ENCODE measurements around the gene ABHD17A.
A peak's percentile ranks its signal among the peaks of the same experiment; 100 is the strongest.
"Not testable (repeated sequence)": the region's sequence is repeated elsewhere in the genome, so short reads cannot be mapped to it uniquely, and the experiment has no call there.

The ABHD17A gene

DNA sequence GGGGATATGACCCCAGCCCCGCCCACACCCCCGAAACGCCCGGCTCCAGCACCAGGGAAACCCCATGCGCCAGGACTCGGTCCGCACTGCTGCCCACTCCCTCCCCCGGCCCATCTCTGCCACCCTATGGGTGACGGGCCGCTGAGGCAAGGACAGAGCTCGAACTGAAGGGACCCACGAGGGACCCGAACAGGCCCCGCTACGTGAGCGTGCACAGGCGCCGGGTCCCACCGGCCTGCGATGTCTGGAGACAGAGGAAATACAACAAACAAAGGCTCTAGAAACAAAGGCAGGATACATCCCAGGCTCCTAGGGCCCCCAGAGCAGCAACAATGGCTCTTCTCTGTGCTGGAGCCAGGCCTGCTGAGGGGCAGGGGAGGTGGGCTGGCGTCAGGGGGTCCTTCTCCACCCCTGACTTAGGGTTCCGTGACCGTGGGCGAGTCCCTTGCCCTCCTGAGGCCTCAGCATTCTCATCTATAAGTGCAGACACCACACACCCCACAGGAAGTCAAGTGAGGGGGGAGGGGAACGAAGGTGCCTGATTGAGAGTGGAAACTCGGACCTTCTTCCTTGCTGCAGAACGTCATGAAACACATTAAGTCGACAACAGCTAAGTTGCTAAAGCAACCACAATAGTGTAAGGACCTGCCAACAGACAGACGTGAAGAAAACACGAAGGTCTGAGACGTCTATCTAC, 3.1 kb downstream of the ABHD17A start:
- H3K27me3 Mint-ChIP-seq, result no peaks in the 10 kb centered on the region
- DNase-seq, result no peak
- H3K27ac Mint-ChIP-seq, result peak overlapping the region; percentile 83
- H3K4me3 Mint-ChIP-seq, result peak overlapping the region; percentile 95 to 98
- no peak for ATAC-seq (replicated peaks)
- H3K36me3 Mint-ChIP-seq, result peaks cover 9 to 11% of the 10 kb centered on the region in 2 donors
- no peaks in the 10 kb centered on the region for H3K9me3 Mint-ChIP-seq
- peaks cover 30 to 34% of the 10 kb centered on the region in 2 donors for H3K4me1 Mint-ChIP-seq

DNA sequence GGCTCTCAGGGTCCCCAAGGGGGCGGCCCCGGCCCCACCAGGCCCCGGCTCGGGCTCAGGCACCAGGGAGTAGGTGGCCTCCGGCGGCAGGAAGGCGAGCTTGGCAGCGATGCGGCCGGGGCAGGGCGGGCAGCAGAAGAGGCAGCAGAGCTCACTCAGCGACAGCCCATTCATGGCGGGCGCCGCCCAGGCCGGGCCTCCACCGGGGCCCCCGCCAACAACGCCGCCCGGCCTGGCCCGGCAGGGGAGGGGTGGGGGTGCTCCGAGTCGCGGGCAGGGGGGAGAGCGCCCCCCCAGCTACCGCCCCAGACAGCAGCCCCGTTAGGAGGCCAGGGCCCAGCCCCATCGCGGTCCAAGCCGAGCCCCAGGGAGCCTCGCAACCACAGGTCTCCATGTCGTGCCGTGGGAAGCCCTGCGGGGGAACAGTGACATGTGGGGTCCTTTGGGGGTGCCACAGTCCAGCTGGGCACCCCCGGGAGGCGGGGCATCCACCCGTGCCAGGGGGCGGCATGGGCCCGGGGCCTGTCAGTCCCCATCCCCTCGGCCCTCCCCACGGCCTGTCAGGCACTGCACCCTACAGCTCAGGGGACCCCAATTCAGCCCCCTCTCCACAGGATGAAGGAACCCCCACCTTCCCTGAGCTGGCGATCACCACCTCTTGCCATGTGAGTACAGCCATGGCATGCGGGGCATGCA, 3.8 kb downstream of the ABHD17A start:
- H3K36me3 Mint-ChIP-seq, result peaks cover 9 to 11% of the 10 kb centered on the region in 2 donors
- ATAC-seq (replicated peaks); H3K27me3 Mint-ChIP-seq; H3K27ac Mint-ChIP-seq; H3K4me3 Mint-ChIP-seq; H3K9me3 Mint-ChIP-seq; DNase-seq: not testable (repeated sequence)
- peaks cover 27 to 31% of the 10 kb centered on the region in 2 donors for H3K4me1 Mint-ChIP-seq

DNA sequence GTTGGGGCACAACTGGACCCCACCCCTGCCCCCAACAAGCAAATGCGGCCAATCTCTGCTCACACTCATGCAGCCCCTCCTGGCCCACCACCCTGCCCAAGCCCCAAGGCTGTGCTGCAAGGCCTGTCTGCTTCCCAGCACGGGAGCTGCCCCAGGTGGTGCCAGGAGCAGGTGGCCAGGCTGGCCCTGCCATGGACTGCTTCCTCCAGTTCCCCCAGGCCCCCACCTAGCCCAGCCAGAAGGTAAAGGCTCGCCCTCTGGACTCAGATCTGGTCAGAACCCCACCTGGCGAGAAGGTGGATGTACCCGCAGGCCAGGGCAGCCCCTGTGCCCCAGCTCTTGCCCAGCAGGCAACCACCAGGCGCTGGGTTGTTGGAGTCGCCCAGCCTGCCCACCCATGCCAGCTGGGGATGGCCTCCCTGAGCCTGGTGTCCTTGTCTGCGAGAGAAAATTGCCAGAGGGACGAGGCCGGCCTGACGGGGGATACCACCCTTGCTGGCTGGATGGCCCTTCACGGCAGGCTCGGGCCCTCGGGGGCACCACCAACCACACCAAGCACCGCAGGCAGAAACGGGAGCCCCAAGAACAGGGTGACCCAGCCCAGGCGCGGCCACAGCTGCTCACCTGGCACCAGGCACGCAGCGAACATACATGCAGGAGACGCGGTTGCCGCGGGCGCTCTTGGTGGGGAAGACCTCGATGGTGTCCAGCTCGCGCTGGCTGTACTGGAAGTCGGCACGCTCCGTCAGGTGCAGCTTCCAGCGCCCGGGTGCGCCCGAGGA, 4.5 kb downstream of the ABHD17A start:
- ATAC-seq (replicated peaks) (no peak), DNase-seq (no peak)
- peaks cover 9 to 11% of the 10 kb centered on the region in 2 donors for H3K36me3 Mint-ChIP-seq
- no peaks in the 10 kb centered on the region for H3K27me3 Mint-ChIP-seq
- H3K4me1 Mint-ChIP-seq, result peaks cover 27 to 35% of the 10 kb centered on the region in 2 donors
- peak overlapping the region; percentile 9 for H3K27ac Mint-ChIP-seq
- H3K9me3 Mint-ChIP-seq, result no peaks in the 10 kb centered on the region
- no peak overlapping the region for H3K4me3 Mint-ChIP-seq

DNA sequence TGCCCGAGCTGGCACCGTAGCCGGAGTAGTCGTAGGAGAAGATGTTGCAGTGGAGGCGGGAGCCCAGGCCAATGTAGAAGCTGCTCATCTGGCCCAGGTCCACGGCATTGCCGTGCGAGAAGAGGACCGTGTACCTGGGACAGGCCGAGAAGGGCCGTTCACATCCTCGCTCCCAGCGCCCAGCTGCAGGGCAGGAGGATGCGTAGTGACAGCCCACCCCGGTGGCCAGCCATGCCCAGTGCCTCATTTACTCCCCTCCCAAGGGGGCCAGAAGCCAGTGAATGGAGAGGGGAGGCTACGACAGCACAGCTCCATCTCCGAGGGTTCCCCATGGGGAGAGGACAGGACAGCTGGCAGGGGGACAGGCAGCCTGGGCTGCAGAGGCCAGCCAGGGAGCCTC, 5.3 kb downstream of the ABHD17A start:
- DNase-seq; ATAC-seq (replicated peaks); H3K9me3 Mint-ChIP-seq; H3K27ac Mint-ChIP-seq; H3K4me3 Mint-ChIP-seq; H3K27me3 Mint-ChIP-seq: not testable (repeated sequence)
- Mint-ChIP-seq H3K36me3 (peaks cover 14% of the 10 kb centered on the region in 2 donors), H3K4me1 (peaks cover 28 to 40% of the 10 kb centered on the region in 2 donors)

DNA sequence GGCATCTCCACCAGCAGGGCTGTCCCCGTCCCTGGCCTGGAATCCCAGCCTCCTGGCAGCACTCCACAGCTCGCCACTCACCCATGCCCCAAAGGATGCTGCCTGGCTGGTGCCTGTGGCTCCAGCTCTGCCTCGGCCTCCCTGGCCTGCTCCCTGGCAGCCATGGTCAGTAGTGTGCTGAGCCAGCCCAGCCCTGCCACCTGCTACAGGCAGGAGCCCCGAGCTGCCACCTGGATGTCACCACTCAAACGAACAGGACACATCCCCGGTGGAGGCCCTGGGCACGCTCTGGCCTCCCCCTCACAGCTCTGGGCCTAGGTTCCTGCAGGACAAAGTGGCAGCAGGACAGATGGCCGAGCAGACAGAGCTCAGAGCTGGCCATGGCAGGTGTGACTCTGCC, 6.7 kb downstream of the ABHD17A start:
- Mint-ChIP-seq H3K4me1 (peaks cover 24 to 42% of the 10 kb centered on the region in 2 donors), H3K36me3 (peaks cover 13 to 15% of the 10 kb centered on the region in 2 donors)
- not testable (repeated sequence) for H3K9me3 Mint-ChIP-seq; H3K27me3 Mint-ChIP-seq; H3K27ac Mint-ChIP-seq; ATAC-seq (replicated peaks); DNase-seq; H3K4me3 Mint-ChIP-seq

DNA sequence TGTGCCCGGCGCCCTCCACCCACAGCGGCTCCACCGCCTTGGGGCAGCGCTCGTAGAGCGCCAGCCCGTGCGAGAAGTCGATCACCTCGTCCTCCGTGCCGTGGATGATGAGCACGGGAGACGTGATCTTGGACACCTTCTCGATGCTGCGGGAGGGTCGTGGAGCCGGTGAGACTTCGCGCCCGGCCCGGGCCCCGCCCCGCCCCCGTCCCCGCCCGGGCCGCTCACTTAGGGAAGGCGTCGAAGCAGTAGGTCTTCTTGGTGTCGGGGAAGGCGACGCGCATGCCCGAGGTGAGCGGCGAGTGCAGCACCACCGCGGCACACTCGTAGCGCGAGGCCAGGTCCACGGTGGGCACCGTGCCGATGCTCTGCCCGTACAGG, 8.0 kb downstream of the ABHD17A start:
- H3K36me3 Mint-ChIP-seq, result peaks cover 18 to 22% of the 10 kb centered on the region in 2 donors
- H3K4me3 Mint-ChIP-seq; H3K27ac Mint-ChIP-seq; H3K9me3 Mint-ChIP-seq; ATAC-seq (replicated peaks); H3K27me3 Mint-ChIP-seq; DNase-seq: not testable (repeated sequence)
- H3K4me1 Mint-ChIP-seq, result peaks cover 14 to 41% of the 10 kb centered on the region in 2 donors

DNA sequence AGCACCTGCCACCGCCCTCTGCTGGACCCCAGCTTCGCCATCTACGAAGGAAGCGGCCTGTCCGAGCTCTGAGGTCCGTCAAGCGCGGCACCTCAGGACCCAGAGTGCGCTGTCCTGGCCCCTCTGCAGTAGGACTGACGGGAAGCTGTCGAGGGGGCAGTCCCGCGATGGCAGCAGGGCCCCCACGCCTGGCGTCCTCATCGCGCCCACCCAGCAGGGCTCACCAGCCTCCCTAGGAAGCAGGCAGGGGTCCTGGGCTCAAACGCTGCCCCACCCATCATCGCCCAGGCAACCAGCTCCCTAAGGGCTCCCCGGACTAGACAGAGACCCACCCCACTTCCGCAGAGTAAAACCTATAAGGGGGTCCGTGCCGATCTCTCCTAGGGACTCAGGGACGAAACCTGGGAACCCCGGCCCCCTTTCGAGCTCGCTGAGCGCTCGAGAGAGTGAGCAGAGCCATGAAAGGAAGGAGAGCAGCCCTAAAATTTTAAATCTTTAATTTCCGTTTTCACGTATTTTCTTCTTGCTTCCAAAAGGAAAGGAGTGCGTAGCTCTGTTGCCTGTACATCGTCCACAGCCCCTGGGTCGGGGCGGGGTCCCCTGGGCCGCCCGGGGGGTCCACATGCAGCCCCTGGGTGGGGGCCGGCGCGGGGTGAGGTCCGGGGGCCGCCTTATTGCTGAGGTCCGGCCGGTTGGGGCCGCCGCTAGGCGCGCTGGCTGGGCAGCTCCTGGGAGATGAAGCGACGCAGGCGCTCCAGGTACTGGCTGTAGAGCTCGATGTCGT, 8.6 kb downstream of the ABHD17A start:
- not testable (repeated sequence) for DNase-seq, H3K9me3 Mint-ChIP-seq, H3K27me3 Mint-ChIP-seq
- ATAC-seq (replicated peaks), result peak; percentile 21 to 24
- Mint-ChIP-seq H3K27ac (peak overlapping the region; percentile 99), H3K36me3 (peaks cover 18 to 22% of the 10 kb centered on the region in 2 donors), H3K4me1 (peaks cover 9 to 37% of the 10 kb centered on the region in 2 donors), H3K4me3 (peak overlapping the region; percentile 98 to 100)

DNA sequence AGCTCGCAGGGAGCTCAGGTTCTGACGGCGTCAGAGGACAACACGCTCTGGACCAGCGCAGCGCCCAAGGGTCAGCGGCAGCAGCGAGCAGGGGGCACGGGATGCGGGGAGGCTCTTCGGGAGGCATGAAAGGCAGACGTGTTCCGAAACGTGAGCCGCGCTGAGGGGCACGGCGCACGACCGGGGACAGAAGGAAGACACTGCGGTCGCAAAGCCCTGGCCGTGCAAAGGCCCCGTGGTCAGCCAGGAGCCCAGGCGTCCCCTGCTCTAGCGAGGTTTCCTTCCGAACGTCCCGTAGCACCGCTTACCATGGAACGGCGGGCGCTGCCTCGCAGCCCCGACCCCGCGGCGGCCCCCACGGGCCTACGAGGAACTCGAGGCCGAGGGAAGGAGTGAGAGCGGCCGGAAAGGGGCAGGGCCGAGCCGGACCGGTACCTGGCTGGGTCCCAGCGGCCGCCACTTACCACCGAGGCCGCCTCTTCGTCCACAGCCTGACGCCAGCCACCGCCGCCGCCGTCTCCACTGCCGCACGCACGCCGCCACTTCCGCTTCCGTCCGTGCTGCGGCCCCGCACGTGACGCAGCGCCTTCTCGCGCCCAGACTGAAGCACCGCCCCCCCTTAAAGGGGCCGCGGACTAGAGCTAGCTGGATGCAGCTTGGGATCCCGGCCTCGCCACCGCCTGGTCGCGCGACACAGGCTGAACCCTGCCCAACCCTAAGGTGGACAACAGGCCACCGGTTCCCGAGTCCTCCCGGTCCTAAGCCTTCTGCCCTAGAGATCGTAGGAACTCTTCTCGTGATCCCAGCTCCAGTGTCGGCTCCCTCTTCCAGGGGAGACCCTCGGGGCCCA, 9.4 kb downstream of the ABHD17A start:
- H3K27me3 Mint-ChIP-seq, result no peaks in the 10 kb centered on the region
- peaks cover 19 to 22% of the 10 kb centered on the region in 2 donors for H3K36me3 Mint-ChIP-seq
- DNase-seq (peak; percentile 85), ATAC-seq (replicated peaks) (peak; percentile 96 to 97)
- peaks cover 9 to 37% of the 10 kb centered on the region in 2 donors for H3K4me1 Mint-ChIP-seq
- no peaks in the 10 kb centered on the region for H3K9me3 Mint-ChIP-seq
- peak overlapping the region; percentile 99 for H3K27ac Mint-ChIP-seq
- peak overlapping the region; percentile 98 to 100 for H3K4me3 Mint-ChIP-seq

DNA sequence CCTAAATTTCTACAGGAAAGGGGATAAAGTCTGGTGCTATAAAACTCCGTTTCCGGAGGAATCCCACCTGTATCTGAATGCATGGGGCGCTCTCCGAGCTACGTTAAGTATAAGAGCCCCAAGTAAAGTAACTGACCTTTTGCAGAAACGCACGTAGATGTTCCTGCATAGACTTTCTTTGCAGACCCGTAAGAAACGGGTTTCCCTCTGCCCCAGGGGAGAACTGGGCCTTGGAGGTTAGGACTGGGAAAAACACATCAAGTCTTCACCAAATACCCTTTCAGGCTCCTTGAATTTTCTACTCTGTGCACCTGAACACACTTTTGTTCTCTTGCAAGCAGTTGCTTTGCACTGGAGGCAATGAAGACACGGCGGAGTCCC, 10.0 kb downstream of the ABHD17A start:
- peaks cover 12 to 43% of the 10 kb centered on the region in 2 donors for H3K4me1 Mint-ChIP-seq
- DNase-seq, H3K27me3 Mint-ChIP-seq, H3K9me3 Mint-ChIP-seq: not testable (repeated sequence)
- H3K4me3 Mint-ChIP-seq, result peak overlapping the region; percentile 98 to 100
- peak overlapping the region; percentile 99 for H3K27ac Mint-ChIP-seq
- peak; percentile 2 to 14 for ATAC-seq (replicated peaks)
- H3K36me3 Mint-ChIP-seq, result peaks cover 25 to 26% of the 10 kb centered on the region in 2 donors

DNA sequence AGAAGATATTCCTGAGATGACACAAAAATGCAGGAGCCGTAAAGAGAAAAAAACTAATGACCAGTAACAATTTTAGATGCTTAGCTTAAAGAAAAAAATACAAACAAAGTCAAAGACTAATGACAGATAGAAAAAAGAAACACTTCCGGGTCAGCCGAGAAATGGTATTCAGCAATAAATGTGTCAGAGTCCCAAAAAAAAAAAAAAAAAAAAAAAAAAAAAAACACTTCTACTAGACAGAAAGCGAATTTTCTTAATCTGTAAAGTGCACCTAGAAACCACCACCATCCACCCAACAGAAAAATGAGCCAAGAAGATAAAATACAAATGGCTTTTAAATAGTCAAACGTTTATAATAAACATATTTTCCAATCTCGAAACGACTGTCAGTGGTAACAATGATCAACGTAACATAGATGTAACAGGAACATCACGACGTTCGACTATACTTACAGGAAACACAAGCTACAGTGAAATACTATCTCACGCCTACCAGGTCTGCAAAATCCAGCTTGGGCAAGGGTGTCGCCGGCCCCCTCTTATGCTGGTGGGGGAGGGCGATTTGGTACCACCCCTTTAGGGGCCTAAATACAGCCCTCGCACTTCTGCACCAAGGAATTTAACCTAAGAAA, 10.6 kb downstream of the ABHD17A start:
- no peak for ATAC-seq (replicated peaks)
- no peaks in the 10 kb centered on the region for H3K27me3 Mint-ChIP-seq
- peaks cover 25 to 28% of the 10 kb centered on the region in 2 donors for H3K36me3 Mint-ChIP-seq
- H3K9me3 Mint-ChIP-seq, result no peaks in the 10 kb centered on the region
- no peak for DNase-seq
- peaks cover 12 to 44% of the 10 kb centered on the region in 2 donors for H3K4me1 Mint-ChIP-seq
- peak overlapping the region; percentile 98 to 100 for H3K4me3 Mint-ChIP-seq
- H3K27ac Mint-ChIP-seq, result peak overlapping the region; percentile 99

DNA sequence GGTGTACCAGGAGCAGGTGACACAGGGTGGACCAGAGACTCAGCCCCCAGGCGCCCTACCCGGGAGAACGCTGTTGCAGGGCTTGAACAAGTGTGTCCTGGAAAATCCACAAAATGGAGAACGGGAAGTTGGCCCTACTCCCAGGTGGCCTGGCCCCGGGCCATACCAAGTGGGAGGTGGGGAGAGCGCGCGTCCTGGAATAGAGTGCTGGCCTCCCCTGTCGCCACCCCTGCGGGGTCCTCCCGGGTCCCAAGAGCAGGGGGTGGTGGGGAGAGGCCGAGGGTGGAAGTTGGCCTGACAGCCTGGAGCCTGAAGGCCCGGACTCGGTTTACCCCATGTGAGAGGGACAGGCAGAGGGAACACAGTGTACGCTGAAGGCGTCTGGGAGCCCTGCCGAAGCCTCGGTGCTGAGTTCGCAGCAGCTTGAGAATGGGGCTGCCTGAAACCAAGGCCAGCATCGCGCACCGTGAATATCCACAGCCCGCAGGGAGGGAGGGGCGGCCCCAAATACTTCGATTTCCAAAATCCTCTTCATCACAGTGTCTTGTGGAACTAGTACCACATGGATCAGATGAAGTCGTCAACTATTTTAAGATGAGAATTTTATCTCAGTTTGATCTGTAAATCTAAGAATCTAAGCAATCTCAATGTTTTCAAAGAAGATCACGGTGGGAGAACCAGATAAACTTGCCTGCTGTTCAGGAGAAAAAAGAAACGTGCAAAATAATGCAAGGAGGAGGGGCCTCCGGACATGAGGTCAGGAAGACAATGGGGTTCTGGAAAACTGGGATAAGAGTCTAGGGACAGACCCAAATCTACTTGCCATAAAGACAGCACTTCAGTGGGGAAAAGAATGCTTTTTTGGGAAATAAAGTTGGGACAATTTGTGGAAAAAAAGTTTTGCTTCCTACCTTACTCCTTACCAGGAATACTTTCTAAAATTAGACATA, 11.5 kb downstream of the ABHD17A start:
- ATAC-seq (replicated peaks), result no peak
- Mint-ChIP-seq H3K4me1 (peaks cover 12 to 44% of the 10 kb centered on the region in 2 donors), H3K9me3 (no peaks in the 10 kb centered on the region), H3K27me3 (no peaks in the 10 kb centered on the region), H3K36me3 (peaks cover 25 to 29% of the 10 kb centered on the region in 2 donors), H3K4me3 (peak overlapping the region; percentile 98 to 100), H3K27ac (peak overlapping the region; percentile 76)
- DNase-seq, result no peak

Data from stimulated activated naive B cell treated with anti-CD40 and anti-IgM and Interleukin-4, amounts not matched to agents 10 μg/mL and 1 μg/mL and 100 μg/mL, for 72 hours (primary cell).